GM12878 (cell line): ENCODE results near the gene EXD3. TPM values are rescaled to one million over a fixed set of nuclear protein-coding genes. Genes with fewer than 3 reads are reported as not detected.
"Not testable (repeated sequence)": the region's sequence is repeated elsewhere in the genome, so short reads cannot be mapped to it uniquely, and the experiment has no call there.

Experiments
- ATAC-seq: fragments of 200-7000 bp; cut with Tn5 transposase; 3 replicates; pipeline ENCODE4 v1.9.1; 2020; ENCODE audit warnings: mild to moderate bottlenecking, moderate library complexity
- BruUV-seq: library from RNA; stranded (reverse); fragments of 400-500 nt; replicated peaks from 2 replicates; lab custom pipeline; 2021; lab: Mats Ljungman, UMichigan
- CTCF ChIA-PET: fragments of 300-600 bp; sonication (Branson Sonifier 250); formaldehyde crosslinking; extraction: SDS; loops from one replicate; lab custom pipeline; 2021; ENCODE audit warnings: inconsistent platforms; lab: Yijun Ruan, JAX
- POLR2A ChIA-PET: fragments of 350-600 bp; formaldehyde crosslinking; extraction: SDS; loops from one replicate; lab custom pipeline; 2021; ENCODE audit warnings: inconsistent platforms; lab: Charles Lee
- RAD21 ChIA-PET: fragments of 300-600 bp; sonication (Branson Sonifier 250); formaldehyde crosslinking; loops from one replicate; lab custom pipeline; 2023; ENCODE audit warnings: antibody characterized with exemption; ENCODE audit not compliant: unreplicated experiment; lab: Charles Lee
- SMC1A ChIA-PET: fragments of 300-600 bp; sonication (Branson Sonifier 250); formaldehyde crosslinking; loops from one replicate; lab custom pipeline; 2023; ENCODE audit not compliant: unreplicated experiment, uncharacterized antibody; lab: Charles Lee
- DNase-seq: peaks from one replicate; pipeline ENCODE4 v3.0.0-alpha.2; 2011; ENCODE audit warnings: low read depth, low spot score
- FAIRE-seq: peaks from 3 replicates; lab custom pipeline; 2011; peaks lifted over from hg19 to GRCh38; lab: Jason Lieb, UNC
- H2AFZ ChIP-seq: 2 replicates; pipeline ENCODE4 v1.6.0; 2011; ENCODE audit warnings: low read depth, low read length, control low read depth; ENCODE audit not compliant: control insufficient read depth
- H3K27ac ChIP-seq: 2 replicates; pipeline ENCODE4 v1.5.1; 2011; ENCODE audit warnings: control low read depth; ENCODE audit not compliant: control insufficient read depth, insufficient read depth
- H3K27me3 ChIP-seq, 2 experiments: replicated peaks in 1 of 2; 2 replicates each; pipeline versions ENCODE4 v1.6.0 to v1.6.1; 2011; ENCODE audit warnings: low read length in 1 of 2; ENCODE audit not compliant: control insufficient read depth in 2 of 2, insufficient read depth in 2 of 2
- H3K36me3 ChIP-seq, 2 experiments: 2 replicates each; pipeline ENCODE4 v1.5.1; 2011; ENCODE audit warnings: low read length in 1 of 2; ENCODE audit not compliant: control insufficient read depth in 2 of 2, insufficient read depth in 2 of 2
- H3K4me1 ChIP-seq: 2 replicates; pipeline ENCODE4 v1.6.1; 2011; ENCODE audit warnings: mild to moderate bottlenecking, low read length, moderate library complexity, mixed read lengths; ENCODE audit not compliant: control insufficient read depth, insufficient read depth
- H3K4me2 ChIP-seq: 2 replicates; pipeline ENCODE4 v1.6.0; 2011; ENCODE audit warnings: control low read depth; ENCODE audit not compliant: control insufficient read depth, insufficient read depth
- H3K4me3 ChIP-seq: fragments of 200-600 bp; sonication (generic); 2 replicates; pipeline ENCODE4 v1.5.1; 2016
- H3K79me2 ChIP-seq: 2 replicates; pipeline ENCODE4 v1.6.0; 2011; ENCODE audit warnings: low read length; ENCODE audit not compliant: control insufficient read depth, insufficient read depth
- H3K9ac ChIP-seq: 2 replicates; pipeline ENCODE4 v1.8.0; 2011; ENCODE audit warnings: low read length, control low read depth, mixed read lengths; ENCODE audit not compliant: control insufficient read depth, insufficient read depth
- H3K9me3 ChIP-seq: replicated peaks from 3 replicates; pipeline ENCODE4 v1.5.1; 2011; ENCODE audit warnings: mild to moderate bottlenecking, low read length; ENCODE audit not compliant: control insufficient read depth, insufficient read depth
- H4K20me1 ChIP-seq: 2 replicates; pipeline ENCODE4 v1.6.0; 2011; ENCODE audit not compliant: control insufficient read depth, insufficient read depth
- BCL11A ChIP-seq: IDR thresholded peaks from 2 replicates; pipeline ENCODE4 v1.6.1; 2011; ENCODE audit warnings: low read depth, low read length
- HDAC2 ChIP-seq: fragments of 200-600 bp; sonication (generic); IDR thresholded peaks from 2 replicates; pipeline ENCODE4 v1.6.1; 2017
- POLR2AphosphoS5 ChIP-seq: IDR thresholded peaks from 2 replicates; pipeline ENCODE4 v1.6.1; 2011; ENCODE audit warnings: mild to moderate bottlenecking, low read length, inconsistent platforms
- SMAD1 ChIP-seq: fragments of 450-650 bp; IDR thresholded peaks from 2 replicates; pipeline ENCODE4 v1.6.1; 2018; ENCODE audit warnings: mild to moderate bottlenecking, low read depth; ENCODE audit not compliant: partially characterized antibody
- TCF3 ChIP-seq: IDR thresholded peaks from 2 replicates; pipeline ENCODE4 v1.6.1; 2012; ENCODE audit warnings: low read depth, mild to moderate bottlenecking, low read length, borderline replicate concordance; ENCODE audit not compliant: insufficient read depth
- WGBS: methylation state at CpG from one replicate; pipeline ENCODE4 v1.1.6; 2016; ENCODE audit warnings: low lambda C conversion rate; ENCODE audit not compliant: insufficient replicate concordance, insufficient coverage; ENCODE audit errors: missing lambda C conversion rate; 5-methylcytosine and 5-hydroxymethylcytosine counted together
- in situ Hi-C: fragments of 300-500 bp; cut with MboI; formaldehyde crosslinking; loops from 9 replicates; pipeline ENCODE4 v1.14.3; 2018; ENCODE audit warnings: mixed read lengths
- intact Hi-C: fragments of 100-400 bp; cut with micrococcal nuclease; formaldehyde crosslinking; loops from one replicate; pipeline ENCODE4 v1.14.2; 2022; ENCODE audit not compliant: unreplicated experiment
- polyA plus RNA-seq, 11 experiments: library from polyadenylated mRNA; depleted of rRNA in 4 of 11; unstranded in 6 of 11; stranded (reverse) in 5 of 11; fragments of >200 nt; fragmentation: Nextera tagmentation in 4 of 11; fragmentation: Illumina TruSeq in 1 of 11; extraction: Ambion mirVana in 4 of 11; extraction: Trizol in 1 of 11; gene quantifications; 1 replicate in 1 of 11; 2 replicates in 10 of 11; pipeline versions ENCODE4 v1.2.1 to v1.2.3, GENCODE V29; 2011 to 2016; ENCODE audit warnings: inconsistent platforms in 2 of 11, missing spikeins in 2 of 11, low read depth in 1 of 11
- total RNA-seq, 4 experiments: library from RNA; depleted of rRNA in 3 of 4; stranded (reverse); fragments of >200 nt in 3 of 4; fragmentation: Illumina TruSeq in 1 of 4; extraction: Trizol in 1 of 4; gene quantifications; 2 replicates each; pipeline versions ENCODE4 v1.2.1 to v1.2.3, GENCODE V29; 2013 to 2021
- TF ChIP-seq, protein P1 (sequence below): IDR thresholded peaks from 2 replicates; pipeline ENCODE4 v1.6.1; 2011; ENCODE audit warnings: mild to moderate bottlenecking, low read depth, low read length, moderate library complexity; ENCODE audit not compliant: insufficient replicate concordance
- TF ChIP-seq, protein P2 (sequence below): IDR thresholded peaks from 2 replicates; pipeline ENCODE4 v1.6.1; 2012; ENCODE audit warnings: low read depth, low read length, improper control_type of control experiment

The EXD3 gene
- total and polyA plus RNA-seq, 10 of the 15 experiments (the other 5 are each of a cell fraction or from before 2014, with no cell fraction given), result 0.21 to 7.1 (median 3.6) TPM

DNA sequence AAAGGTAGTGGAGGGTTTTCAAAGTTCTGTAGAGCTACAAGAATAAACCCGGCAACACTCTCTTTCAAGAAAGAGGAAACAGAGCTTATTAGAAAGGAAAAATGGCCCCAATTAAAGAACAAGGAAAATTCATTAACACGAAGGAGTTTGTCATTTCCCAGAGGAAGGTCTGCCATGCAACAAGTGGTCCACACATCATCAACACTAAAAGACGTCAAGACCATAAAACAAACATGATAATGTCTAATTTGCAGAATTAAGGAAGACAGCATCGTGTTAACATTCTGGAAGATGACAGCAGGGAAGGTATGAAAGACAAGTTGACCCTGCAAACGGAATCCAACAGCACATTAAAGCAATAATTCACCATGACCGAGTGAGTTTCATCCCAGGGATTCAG lies 92.3 kb downstream of the EXD3 start (continued):
- TF ChIP-seq, protein P1, sequence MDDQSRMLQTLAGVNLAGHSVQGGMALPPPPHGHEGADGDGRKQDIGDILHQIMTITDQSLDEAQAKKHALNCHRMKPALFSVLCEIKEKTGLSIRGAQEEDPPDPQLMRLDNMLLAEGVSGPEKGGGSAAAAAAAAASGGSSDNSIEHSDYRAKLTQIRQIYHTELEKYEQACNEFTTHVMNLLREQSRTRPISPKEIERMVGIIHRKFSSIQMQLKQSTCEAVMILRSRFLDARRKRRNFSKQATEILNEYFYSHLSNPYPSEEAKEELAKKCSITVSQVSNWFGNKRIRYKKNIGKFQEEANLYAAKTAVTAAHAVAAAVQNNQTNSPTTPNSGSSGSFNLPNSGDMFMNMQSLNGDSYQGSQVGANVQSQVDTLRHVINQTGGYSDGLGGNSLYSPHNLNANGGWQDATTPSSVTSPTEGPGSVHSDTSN, result no peak
- TF ChIP-seq, protein P2, sequence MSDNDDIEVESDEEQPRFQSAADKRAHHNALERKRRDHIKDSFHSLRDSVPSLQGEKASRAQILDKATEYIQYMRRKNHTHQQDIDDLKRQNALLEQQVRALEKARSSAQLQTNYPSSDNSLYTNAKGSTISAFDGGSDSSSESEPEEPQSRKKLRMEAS, result no peak
- TF ChIP-seq HDAC2, result no peak
- no peak for TF ChIP-seq TCF3
- no peak for TF ChIP-seq SMAD1
- no peak for TF ChIP-seq BCL11A
- TF ChIP-seq POLR2AphosphoS5, result no peak

DNA sequence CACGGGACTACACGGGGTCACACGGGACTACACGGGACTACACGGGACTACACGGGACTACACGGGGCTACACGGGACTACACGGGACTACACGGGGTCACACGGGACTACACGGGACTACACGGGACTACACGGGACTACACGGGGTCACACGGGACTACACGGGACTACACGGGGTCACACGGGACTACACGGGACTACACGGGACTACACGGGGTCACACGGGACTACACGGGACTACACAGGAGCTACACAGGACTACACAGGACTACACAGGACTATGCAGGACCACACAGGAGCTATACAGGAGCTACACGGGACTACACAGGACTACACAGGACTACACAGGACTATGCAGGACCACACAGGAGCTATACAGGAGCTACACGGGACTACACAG lies 93.4 kb downstream of the EXD3 start:
- H4K20me1 ChIP-seq, H3K79me2 ChIP-seq, SMC1A ChIA-PET, H3K27me3 ChIP-seq, H3K36me3 ChIP-seq, H2AFZ ChIP-seq, H3K9ac ChIP-seq, FAIRE-seq, H3K4me3 ChIP-seq, ATAC-seq, H3K4me1 ChIP-seq, DNase-seq, H3K4me2 ChIP-seq, POLR2A ChIA-PET, CTCF ChIA-PET, H3K9me3 ChIP-seq, in situ Hi-C loops, intact Hi-C loops, BruUV-seq, H3K27ac ChIP-seq, RAD21 ChIA-PET: not testable (repeated sequence)
- WGBS, result 86% methylated on average over 26 of the region's 26 CpGs
